Fibroblast of lung (primary cell): ENCODE measurements around the gene RNF227. TPM values are rescaled to one million over a fixed set of nuclear protein-coding genes. Genes with fewer than 3 reads are reported as not detected.
A peak's percentile ranks its signal among the peaks of the same experiment; 100 is the strongest.

Experiments used
- DNase-seq, 2 donors: peaks; one replicate each; pipeline versions ENCODE4 v3.0.0 to v3.0.0-alpha.2; 2010; ENCODE audit warnings: low read depth in 2 of 2
- H2AFZ ChIP-seq: 2 replicates; pipeline ENCODE4 v1.5.1; 2012; ENCODE audit warnings: low read length, control low read depth, inconsistent platforms
- H3K27ac ChIP-seq: 2 replicates; pipeline ENCODE4 v1.5.1; 2011; ENCODE audit warnings: low read length, control low read depth; ENCODE audit not compliant: insufficient read depth
- H3K27me3 ChIP-seq: 2 replicates; pipeline ENCODE4 v1.5.1; 2011; ENCODE audit warnings: mild to moderate bottlenecking, low read length; ENCODE audit not compliant: control insufficient read depth, insufficient read depth
- H3K36me3 ChIP-seq: 2 replicates; pipeline ENCODE4 v1.5.1; 2011; ENCODE audit warnings: low read length; ENCODE audit not compliant: control insufficient read depth, insufficient read depth
- H3K4me1 ChIP-seq: 2 replicates; pipeline ENCODE4 v1.5.1; 2011; ENCODE audit warnings: low read length; ENCODE audit not compliant: control insufficient read depth, insufficient read depth; ENCODE audit errors: extremely low read depth
- H3K4me2 ChIP-seq: 2 replicates; pipeline ENCODE4 v1.5.1; 2011; ENCODE audit warnings: low read length, control low read depth; ENCODE audit not compliant: insufficient read depth; ENCODE audit errors: extremely low read depth
- H3K4me3 ChIP-seq, 4 experiments: fragments of 200-600 bp in 1 of 4; sonication (generic) in 1 of 4; replicated peaks in 1 of 4; 2 replicates each; pipeline ENCODE4 v1.5.1; 2011 to 2016; ENCODE audit warnings: low read length in 4 of 4, low read depth in 3 of 4, mild to moderate bottlenecking in 3 of 4, control low read depth in 2 of 4, inconsistent platforms in 1 of 4, mixed read lengths in 1 of 4; ENCODE audit not compliant: insufficient read depth in 1 of 4; ENCODE audit errors: control extremely low read depth in 1 of 4
- H3K79me2 ChIP-seq: 2 replicates; pipeline ENCODE4 v1.5.1; 2012; ENCODE audit warnings: mild to moderate bottlenecking, low read length, inconsistent platforms; ENCODE audit not compliant: control insufficient read depth, insufficient read depth
- H3K9ac ChIP-seq: 2 replicates; pipeline ENCODE4 v1.5.1; 2011; ENCODE audit warnings: mild to moderate bottlenecking, low read length, control low read depth; ENCODE audit not compliant: insufficient read depth
- H3K9me3 ChIP-seq: 2 replicates; pipeline ENCODE4 v1.5.1; 2012; ENCODE audit warnings: low read depth, low read length; ENCODE audit not compliant: control insufficient read depth, insufficient read depth
- H4K20me1 ChIP-seq: 2 replicates; pipeline ENCODE4 v1.5.1; 2011; ENCODE audit warnings: low read length; ENCODE audit not compliant: control insufficient read depth, insufficient read depth; ENCODE audit errors: extremely low read depth
- CTCF ChIP-seq, 2 donors: IDR thresholded peaks in 1 of 2; conservative IDR thresholded peaks in 1 of 2; 1 replicate in 1 of 2; 2 replicates in 1 of 2; pipeline ENCODE4 v1.5.1; 2011 to 2012; ENCODE audit warnings: low read length in 2 of 2, control low read depth in 1 of 2, inconsistent platforms in 1 of 2, low read depth in 1 of 2, mild to moderate bottlenecking in 1 of 2
- EZH2 ChIP-seq: IDR thresholded peaks from 2 replicates; pipeline ENCODE4 v1.5.1; 2012; ENCODE audit warnings: low read length, control low read depth, mild to moderate bottlenecking; ENCODE audit errors: missing control alignments
- polyA plus RNA-seq, 2 donors: library from polyadenylated mRNA; depleted of rRNA in 1 of 2; stranded (reverse) in 1 of 2; unstranded in 1 of 2; fragments of >200 nt; gene quantifications; 2 replicates each; pipeline ENCODE4 v1.2.1, GENCODE V29; 2011 to 2012; ENCODE audit warnings: missing spikeins in 1 of 2
- total RNA-seq: library from RNA; depleted of rRNA; stranded (reverse); fragments of >200 nt; gene quantifications from 2 replicates; pipeline ENCODE4 v1.2.1, GENCODE V29; 2014

RNF227 gene
- total and polyA plus RNA-seq, 2 donors (not counting 1 experiment from before 2014, with no cell fraction given): 1.8 to 2.8 TPM

GRCh38 chr17:7915179-7915610 is 894 bp downstream of the RNF227 start:
- no peaks in the 10 kb centered on the region for H4K20me1 ChIP-seq
- peak overlapping the region; percentile 80 for H3K4me2 ChIP-seq
- H3K27ac ChIP-seq: peak overlapping the region; percentile 75
- peak overlapping the region; percentile 59 for H3K9ac ChIP-seq
- peaks cover 10% of the 10 kb centered on the region for H3K36me3 ChIP-seq
- H3K4me1 ChIP-seq: peaks cover 8% of the 10 kb centered on the region
- no peaks in the 10 kb centered on the region for H3K27me3 ChIP-seq
- peak overlapping the region; percentile 57 to 70 (median 64) for H3K4me3 ChIP-seq
- peak; percentile 48 to 54 for DNase-seq
- no peaks in the 10 kb centered on the region for H3K9me3 ChIP-seq
- TF ChIP-seq CTCF (conservative IDR thresholded peaks at IDR 0.05 in 1 of 2, IDR thresholded peaks at IDR 0.05 in 1 of 2; ENCODE audit: low read depth in 1 of 2, low read length in 2 of 2) (no peak), EZH2 (no peak)
- no peaks in the 10 kb centered on the region for H3K79me2 ChIP-seq
- peak overlapping the region; percentile 88 for H2AFZ ChIP-seq

- DNase-seq: peak; percentile 66 to 86
- H2AFZ ChIP-seq: no peak overlapping the region
- H3K27me3 ChIP-seq: no peaks in the 10 kb centered on the region
- H3K79me2 ChIP-seq: no peaks in the 10 kb centered on the region
- H3K4me2 ChIP-seq: no peak overlapping the region
- H3K9ac ChIP-seq: no peak overlapping the region
- no peaks in the 10 kb centered on the region for H3K9me3 ChIP-seq
- H4K20me1 ChIP-seq: no peaks in the 10 kb centered on the region
- no peak overlapping the region for H3K4me3 ChIP-seq
- H3K36me3 ChIP-seq: peaks cover 18% of the 10 kb centered on the region
- peak; percentile 81 to 84 for TF ChIP-seq CTCF (conservative IDR thresholded peaks at IDR 0.05 in 1 of 2, IDR thresholded peaks at IDR 0.05 in 1 of 2; ENCODE audit: low read depth in 1 of 2, low read length in 2 of 2)
- no peak for TF ChIP-seq EZH2
- H3K4me1 ChIP-seq: peaks cover 8% of the 10 kb centered on the region
- H3K27ac ChIP-seq: no peak overlapping the region
Measured at GRCh38 chr17:7912927-7913524, 3.1 kb downstream of the RNF227 start.

- H3K79me2 ChIP-seq: no peaks in the 10 kb centered on the region
- no peak overlapping the region for H3K27ac ChIP-seq
- no peaks in the 10 kb centered on the region for H3K27me3 ChIP-seq
- TF ChIP-seq EZH2 (no peak), CTCF (conservative IDR thresholded peaks at IDR 0.05 in 1 of 2, IDR thresholded peaks at IDR 0.05 in 1 of 2; ENCODE audit: low read depth in 1 of 2, low read length in 2 of 2) (no peak)
- no peak overlapping the region for H2AFZ ChIP-seq
- no peaks in the 10 kb centered on the region for H4K20me1 ChIP-seq
- no peak overlapping the region for H3K4me3 ChIP-seq
- H3K4me2 ChIP-seq: no peak overlapping the region
- H3K36me3 ChIP-seq: peaks cover 25% of the 10 kb centered on the region
- DNase-seq: no peak
- no peaks in the 10 kb centered on the region for H3K9me3 ChIP-seq
- H3K4me1 ChIP-seq: peaks cover 5% of the 10 kb centered on the region
- H3K9ac ChIP-seq: no peak overlapping the region
Measured at GRCh38 chr17:7911116-7911515, 5.0 kb downstream of the RNF227 start.
